Hepatocyte (in vitro differentiated cells): ENCODE measurements around the gene MYO1D.

Experiments used
- CTCF ChIP-seq: fragments of 200-600 bp; sonication (generic); IDR thresholded peaks from 2 replicates; pipeline ENCODE4 v1.5.1; 2016; ENCODE audit warnings: antibody characterized with exemption, mild to moderate bottlenecking; ENCODE audit not compliant: poor library complexity
- EZH2 ChIP-seq: fragments of 200-600 bp; sonication (generic); IDR thresholded peaks from 2 replicates; pipeline ENCODE4 v1.6.1; 2016; ENCODE audit warnings: antibody characterized with exemption, mild to moderate bottlenecking, borderline replicate concordance
- EZH2phosphoT487 ChIP-seq: fragments of 200-600 bp; sonication (generic); IDR thresholded peaks from one replicate; pipeline ENCODE4 v1.6.1; 2018; ENCODE audit warnings: antibody characterized with exemption, mild to moderate bottlenecking, low read depth, moderate library complexity; ENCODE audit not compliant: unreplicated experiment, severe bottlenecking

DNA sequence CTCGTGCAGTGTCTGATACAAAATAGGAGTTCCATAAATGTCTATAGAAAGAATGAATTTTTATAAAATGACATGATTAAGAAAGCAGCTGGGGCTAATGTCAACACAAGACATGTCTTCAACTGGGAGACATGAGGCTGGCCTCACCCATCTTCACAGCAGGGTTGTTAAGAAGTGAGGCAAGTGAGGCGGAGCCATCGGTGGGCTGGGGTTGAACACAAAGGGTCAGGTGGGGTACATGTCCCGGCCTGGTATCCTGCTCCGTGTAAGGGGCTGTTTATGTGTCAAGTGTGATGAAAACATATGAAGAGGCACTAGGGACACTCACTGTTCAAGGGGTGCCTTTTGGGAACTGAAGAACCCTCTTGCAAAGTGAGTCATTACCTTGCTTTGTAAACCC is 368.0 kb downstream of the MYO1D start:
- TF ChIP-seq EZH2 (no peak), CTCF (no peak), EZH2phosphoT487 (no peak)
